Iris pigment epithelial cell (primary cell): ENCODE data around the gene MASTL.
"Not testable (repeated sequence)": the region's sequence is repeated elsewhere in the genome, so short reads cannot be mapped to it uniquely, and the experiment has no call there.

ENCODE experiments used
- DNase-seq: peaks from one replicate; pipeline ENCODE4 v3.0.0-alpha.2; 2011; ENCODE audit warnings: low read depth

Gene MASTL

GRCh38 chr10:27155066-27155754 is at the start of gene MASTL:
TSS of gene MASTL (plus strand) at chr10:27155352. CDS start at chr10:27155427, 75 bp downstream.
- DNase-seq = peak; percentile 96

DNA sequence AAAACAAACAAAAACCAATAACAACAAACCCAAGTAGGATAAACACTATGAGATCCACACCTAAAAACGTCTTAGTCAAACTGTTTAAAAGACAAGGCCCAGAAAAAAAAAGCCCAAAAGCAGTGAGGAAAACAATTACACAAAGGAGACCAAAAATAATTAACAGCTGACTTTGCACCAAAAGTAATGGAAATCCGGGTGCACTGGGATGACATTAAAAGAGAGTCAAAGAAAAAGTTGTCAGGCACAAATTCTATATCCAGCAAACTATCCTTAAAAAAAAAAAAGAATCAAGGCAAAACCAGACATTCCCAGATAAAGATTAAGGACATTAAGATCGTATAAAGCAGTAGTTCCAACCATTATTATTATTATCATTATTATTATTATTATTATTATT is 47.0 kb upstream of the MASTL start:
- DNase-seq = no peak

DNA sequence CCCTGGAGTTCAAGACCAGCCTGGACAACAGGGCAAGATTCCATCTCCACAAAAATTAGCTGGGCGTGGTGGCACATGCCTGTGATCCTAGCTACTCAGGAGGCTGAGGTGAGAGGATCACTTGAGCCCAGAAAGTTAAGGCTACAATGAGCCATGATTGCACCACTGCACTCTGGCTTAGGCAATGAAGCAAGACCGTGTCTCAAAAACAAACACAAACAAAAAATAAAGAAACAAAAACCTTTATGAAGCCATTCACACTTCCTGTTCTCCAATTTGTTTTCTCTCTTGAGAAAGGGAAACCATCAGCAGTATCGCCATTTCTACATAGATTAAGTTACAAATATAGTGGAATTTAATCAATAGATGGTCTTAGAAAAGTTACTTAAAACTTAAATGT is 20.8 kb upstream of the MASTL start:
- no peak for DNase-seq

DNA sequence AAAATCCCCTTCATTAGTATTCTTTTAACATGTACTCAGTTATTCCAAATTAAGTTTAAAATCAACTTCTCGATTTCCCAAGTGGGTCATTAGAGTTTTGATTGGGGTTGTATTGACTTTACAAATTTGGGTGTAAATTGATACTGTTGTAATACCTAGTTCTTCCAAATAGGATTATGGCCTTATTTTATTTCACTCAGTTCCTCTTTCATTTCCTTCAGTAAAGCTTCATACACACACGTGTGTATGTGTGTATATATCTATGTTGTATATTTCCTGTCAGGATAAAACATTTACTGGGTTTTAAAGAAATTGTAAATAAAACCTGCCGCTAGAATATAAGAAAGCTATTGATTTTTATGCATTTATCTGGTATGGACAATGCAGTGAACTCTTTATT is 16.9 kb upstream of the MASTL start:
- no peak for DNase-seq

DNA sequence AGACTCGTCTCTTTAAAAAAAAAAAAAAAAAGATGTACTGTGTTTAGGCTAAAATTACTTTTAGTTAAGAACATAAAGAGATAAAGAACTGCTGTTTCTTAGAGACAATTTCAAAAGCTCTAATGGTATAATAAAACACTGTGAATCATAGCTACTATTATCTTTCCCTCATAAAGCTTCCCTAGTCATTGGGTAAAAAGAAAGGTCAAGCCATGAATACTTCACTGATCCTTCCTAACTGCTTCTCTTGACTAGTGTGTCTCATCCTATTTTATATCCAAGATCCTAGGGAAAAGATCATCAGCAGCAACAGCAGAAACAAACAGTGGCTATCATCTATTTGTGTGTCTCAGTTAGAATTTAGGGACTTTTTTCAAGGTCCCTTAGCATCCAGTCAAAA is 11.5 kb upstream of the MASTL start:
- no peak for DNase-seq

GRCh38 chr10:27145937-27146336 is 9.2 kb upstream of the MASTL start:
- no peak for DNase-seq

- no peak for DNase-seq
Measured at GRCh38 chr10:27147701-27148100, 7.5 kb upstream of the MASTL start.

DNA sequence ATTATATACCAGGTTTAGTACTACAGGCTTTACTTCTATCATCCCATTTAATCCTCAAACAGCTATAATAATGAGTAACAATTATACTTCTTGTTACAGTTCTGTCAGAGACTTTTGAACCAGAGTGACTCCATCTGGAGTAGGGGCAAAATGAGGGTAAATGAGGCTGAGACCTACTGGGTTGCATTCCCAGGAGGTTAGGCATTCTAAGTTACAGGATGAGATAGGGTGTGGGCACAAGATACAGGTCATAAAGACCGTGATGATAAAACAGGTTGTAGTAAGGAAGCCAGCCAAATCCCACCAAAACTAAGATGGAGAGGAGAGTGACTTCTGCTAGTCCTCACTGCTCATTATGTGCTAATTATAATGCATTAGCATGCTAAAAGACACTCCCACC is 4.9 kb upstream of the MASTL start:
- DNase-seq = no peak

DNA sequence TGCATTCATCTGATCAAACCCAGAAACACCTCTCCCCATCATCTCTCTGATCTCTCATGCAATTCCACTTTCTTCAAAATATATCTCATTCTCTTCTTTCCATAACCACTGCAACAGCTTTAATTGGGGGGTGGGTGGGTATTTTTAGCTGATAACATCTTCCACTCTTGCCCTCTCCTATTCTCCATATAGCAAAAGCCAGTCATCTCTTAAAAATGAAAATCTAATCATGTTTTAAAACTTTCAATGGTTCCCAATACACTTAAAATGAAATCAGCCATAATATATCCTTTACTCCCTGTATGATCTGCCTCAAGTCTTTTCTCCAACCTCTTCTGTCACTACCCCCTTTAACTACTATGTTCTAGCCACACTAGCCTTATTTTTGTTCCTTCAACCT is 2.5 kb upstream of the MASTL start:
- DNase-seq = no peak

DNA sequence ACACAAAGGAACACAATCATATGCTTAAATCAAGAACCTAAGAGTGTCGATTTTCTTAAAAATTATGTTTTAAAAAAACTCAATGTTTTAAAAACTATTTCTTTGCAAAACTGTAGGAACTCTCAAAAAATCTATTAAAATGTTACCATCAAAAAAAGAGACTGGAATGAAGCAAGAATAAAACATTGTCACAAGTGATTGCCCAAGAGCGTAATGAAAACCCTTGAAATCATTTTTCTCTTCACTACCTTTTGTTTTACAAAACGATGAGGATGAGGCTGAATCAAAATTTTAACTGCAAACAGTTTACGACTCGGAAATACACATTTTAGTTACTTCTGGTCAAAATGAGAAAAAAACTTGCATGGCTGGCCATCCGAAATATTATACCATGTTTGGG is 1.8 kb upstream of the MASTL start:
- no peak for DNase-seq

DNA sequence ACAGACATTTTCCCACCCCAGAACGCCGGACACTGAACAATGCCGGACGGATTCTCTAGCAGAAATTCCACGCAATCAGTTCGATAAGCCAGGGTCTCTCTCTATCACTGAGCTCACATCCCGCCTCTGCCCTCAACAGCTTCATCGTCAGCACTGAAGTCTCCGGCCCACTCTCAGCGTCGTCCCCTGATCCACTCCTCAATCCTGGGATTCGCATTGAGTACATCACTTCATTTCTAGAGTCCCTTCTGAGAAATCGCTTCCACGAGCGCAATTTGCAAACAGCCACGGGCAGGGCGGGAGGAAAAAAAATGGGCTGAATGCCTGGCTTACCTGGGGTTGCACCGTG is 1.3 kb upstream of the MASTL start:
- DNase-seq = peak; percentile 33

- not testable (repeated sequence) for DNase-seq
Measured at GRCh38 chr10:27156566-27156965, 1.4 kb downstream of the MASTL start.

DNA sequence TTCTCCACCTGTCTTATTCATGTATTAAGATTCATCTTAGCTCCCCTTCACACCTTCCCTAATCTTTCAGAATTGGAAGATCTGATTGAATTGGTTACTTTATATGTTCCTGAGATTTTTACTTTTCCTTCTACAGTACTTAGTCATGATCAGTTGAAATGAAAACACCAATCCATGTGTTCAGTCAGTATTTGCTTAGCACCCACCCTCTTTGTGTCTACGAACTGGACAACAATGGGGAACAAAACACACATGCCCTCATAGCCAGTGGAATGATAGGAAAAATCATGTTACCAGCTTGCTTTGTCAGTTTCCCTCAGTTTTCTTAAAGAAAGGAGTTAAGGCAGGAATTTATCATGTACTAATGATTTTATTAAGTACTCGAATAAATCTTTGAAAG is 2.0 kb downstream of the MASTL start:
- peak; percentile 15 for DNase-seq

DNA sequence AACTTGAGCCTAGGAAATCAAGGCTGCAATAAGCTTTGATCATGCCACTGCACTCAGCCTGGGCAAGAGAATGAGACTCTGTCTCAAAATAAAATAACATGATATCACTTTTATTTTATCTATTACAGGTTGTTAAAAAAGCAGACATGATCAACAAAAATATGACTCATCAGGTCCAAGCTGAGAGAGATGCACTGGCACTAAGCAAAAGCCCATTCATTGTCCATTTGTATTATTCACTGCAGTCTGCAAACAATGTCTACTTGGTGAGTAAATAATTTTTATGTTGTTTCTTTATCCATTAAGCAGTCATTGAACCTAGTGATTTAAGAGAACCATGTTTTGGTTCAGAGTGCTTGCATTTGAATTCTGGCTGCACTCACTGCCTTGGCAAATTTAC is 3.3 kb downstream of the MASTL start:
- DNase-seq = peak; percentile 29

DNA sequence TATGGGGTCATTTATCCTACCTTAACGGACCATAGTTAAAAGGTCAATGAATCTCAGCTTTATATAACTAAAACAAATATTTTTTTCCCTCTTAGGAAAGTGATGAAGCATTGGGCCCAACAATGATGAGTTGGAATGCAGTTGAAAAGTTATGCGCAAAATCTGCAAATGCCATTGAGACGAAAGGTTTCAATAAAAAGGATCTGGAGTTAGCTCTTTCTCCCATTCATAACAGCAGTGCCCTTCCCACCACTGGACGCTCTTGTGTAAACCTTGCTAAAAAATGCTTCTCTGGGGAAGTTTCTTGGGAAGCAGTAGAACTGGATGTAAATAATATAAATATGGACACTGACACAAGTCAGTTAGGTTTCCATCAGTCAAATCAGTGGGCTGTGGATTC is 14.7 kb downstream of the MASTL start:
- DNase-seq = no peak

DNA sequence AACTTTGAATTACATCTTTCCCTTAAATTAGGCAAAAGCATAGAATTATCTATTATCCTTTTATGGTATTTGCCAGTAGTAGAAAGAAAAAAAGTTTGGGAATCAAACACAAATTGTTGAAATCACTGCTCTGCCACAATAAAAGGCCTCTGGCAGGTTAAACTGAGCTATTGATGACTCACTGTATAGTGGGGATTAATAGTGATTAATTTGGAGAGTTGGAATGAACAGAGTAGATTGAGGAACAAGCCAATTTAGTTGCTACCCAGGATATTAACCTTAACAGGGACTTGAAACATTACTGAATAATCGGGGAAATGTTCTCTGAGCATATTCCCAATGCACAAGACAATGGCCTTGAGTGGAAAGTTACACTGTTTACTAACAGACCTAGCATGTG is 33.1 kb downstream of the MASTL start:
- DNase-seq = no peak

DNA sequence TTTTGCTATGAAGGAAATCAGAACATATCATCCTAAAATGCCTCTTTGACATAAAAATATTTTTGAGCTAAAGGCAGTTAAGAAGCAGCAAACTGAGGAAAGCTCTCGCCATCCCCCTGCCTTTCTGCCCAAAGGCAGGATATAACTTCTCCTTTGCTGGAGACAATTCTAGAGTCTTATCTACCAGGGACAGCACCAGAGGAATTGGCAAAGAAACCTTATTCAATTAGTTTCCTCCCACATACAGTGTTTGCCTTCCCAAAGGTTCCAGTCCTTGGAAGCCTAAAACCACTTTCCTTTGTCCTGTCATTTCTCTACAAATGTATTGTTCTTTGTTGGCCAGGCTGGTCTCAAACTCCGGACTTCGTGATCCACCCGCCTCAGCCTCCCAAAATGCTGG is 33.7 kb downstream of the MASTL start:
- DNase-seq = no peak

- no peak for DNase-seq
Measured at GRCh38 chr10:27190508-27190907, 35.4 kb downstream of the MASTL start.

DNA sequence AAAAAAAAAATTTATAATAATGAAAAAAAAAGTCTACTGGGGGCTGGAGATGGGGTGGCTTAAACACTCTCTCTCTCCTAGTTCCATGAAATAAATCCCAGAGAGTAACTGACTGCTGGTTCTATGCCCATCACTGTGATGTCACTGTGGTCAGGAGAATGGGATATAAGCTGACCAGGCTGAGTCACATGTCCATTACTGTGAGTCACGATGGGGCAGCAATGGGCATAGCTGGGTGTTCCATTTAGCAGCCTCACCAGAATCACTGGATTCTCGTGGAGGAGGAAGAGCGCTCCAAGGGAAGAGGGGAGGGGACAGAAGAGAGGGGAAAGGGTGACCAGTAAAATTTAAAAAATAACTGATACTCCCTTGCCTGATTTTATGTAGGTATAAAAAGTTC is 37.1 kb downstream of the MASTL start:
- peak; percentile 90 for DNase-seq

DNA sequence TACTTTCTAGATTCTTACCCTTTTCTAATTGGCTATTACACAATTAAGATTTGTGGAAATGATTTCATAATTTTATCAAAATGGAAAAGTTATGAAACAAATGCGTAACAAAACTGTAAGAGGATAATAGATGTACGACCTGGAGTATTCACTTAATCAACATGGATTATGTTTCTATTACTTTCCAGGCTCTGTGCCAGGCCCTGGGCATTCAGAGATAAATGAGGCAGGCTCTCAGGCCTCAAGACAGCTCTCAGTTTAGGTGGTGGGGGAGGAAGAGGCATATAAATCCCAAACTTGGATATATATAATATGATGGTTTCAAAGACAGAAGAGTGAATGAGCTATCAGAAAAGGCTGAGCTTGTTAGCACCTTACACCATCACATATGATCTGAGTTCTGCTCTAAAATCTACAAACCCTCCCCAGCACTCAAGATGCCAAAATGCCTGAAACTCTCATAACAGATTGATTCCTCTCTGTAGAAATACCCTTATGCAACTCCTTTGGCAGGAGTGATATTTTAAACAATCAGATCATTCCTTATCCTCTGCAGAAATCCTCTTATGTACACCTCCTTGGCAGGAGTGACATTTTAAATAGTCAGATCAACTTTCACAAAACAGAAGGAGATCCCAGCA is 42.9 kb downstream of the MASTL start:
- DNase-seq = peak; percentile 39

DNA sequence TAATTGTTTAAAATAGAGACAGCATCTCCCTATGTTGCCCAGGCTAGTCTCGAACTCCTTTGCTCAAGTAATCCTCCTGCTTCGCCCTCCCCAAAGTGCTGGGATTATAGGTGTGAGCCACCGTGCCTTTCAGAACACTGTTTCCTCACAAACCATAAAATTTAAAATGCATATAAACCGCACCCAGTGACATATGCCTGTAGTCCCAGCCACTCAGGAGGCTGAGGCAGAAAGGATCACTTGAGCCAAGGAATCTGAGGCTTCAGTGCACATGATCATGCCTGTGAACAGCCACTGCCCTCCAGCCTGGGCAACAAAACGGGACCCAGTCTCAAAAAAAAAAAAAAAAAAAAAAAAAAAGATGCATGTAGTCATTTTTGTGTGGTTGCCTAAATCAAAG is 48.7 kb downstream of the MASTL start:
- DNase-seq = no peak

GRCh38 chr10:27207350-27207749 is 52.2 kb downstream of the MASTL start:
- peak; percentile 49 for DNase-seq

GRCh38 chr10:27223964-27224363 is 68.8 kb downstream of the MASTL start:
- peak; percentile 38 for DNase-seq

DNA sequence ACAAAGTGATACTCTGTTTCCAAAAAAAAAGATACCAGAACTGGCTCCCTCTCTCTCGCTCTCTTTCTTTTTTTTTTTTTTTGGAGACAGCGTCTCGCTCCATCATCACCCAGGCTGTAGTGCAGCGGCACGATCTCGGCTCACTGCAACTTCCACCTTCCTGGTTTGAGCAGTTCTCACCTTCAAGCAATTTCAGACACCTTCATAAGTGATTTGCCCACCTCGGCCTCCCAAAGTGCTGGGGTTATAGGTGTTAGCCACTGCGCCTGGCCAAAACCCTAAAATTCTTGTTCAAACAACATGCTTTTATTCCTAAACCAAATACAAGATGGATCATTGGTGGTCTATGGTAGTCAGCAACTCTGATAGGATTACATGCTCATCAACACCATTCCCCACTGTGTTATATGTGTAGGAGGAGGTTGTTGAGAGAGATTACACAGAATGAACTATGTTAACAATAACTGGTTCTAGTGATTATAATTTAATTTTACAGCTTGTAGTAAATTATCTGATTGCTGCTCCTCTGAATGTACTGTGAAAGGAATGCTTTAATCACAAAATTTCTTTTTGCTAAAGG is 69.9 kb downstream of the MASTL start:
- no peak for DNase-seq
